ENCODE results near the gene ALPP.

ALPP gene

DNA sequence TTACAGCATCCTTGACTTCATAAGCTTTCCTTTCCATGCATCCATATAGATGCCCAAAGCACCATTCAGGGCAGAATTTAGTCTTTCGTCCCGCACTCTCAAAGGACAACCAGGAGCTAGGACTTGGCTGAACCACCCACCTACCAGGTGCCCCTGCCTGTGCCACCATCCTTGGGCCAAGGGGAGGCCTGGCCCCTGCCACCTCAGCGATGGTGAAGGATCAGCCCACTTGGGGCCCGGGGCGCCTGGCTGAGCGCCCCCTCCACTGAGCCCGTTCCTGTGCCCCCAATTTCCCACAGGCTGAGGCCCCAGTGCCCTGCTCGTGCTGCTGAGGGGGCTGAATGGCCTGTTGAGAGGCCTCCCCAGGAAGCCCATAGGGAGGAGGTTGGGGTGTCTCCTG is 33.3 kb upstream of the ALPP start:
- CTCF ChIA-PET = interaction anchor here (0.9 to 2.7 kb wide), 2 partner anchors 10 to 449 kb away, joined by 3 to 9 read pairs; no protein-coding TSS in a partner anchor
- H3K36me3 ChIP-seq (ENCODE audit: control insufficient read depth in 2 of 2, insufficient read depth in 1 of 2, low read length in 2 of 2) = no peaks in the 10 kb centered on the region

More for the DNA sequence above, 33.3 kb upstream of the ALPP start:
- Histone ChIP-seq H3K27ac (ENCODE audit: extremely low read depth, low read depth, low read length) (no peak overlapping the region), H3K4me3 (ENCODE audit: low read depth, low read length) (no peak overlapping the region), H3K9me3 (ENCODE audit: control insufficient read depth, insufficient read depth, low read depth, low read length) (no peaks in the 10 kb centered on the region), H3K4me1 (ENCODE audit: control insufficient read depth, insufficient read depth, low read length) (no peaks in the 10 kb centered on the region)
- TF ChIP-seq ZSCAN4 (tag by site-specific recombination; IDR thresholded peaks at IDR 0.05) = no peak
- TF ChIP-seq ZFP69B (tag by site-specific recombination; IDR thresholded peaks at IDR 0.05) = no peak
- TF ChIP-seq ZSCAN23 (tag by site-specific recombination; IDR thresholded peaks at IDR 0.05) = no peak
- no peak for TF ChIP-seq ZNF555 (tag by site-specific recombination; conservative IDR thresholded peaks at IDR 0.05)
- no peak for TF ChIP-seq HOXC10 (CRISPR knock-in tag; IDR thresholded peaks at IDR 0.05)
- TF ChIP-seq, protein P1, sequence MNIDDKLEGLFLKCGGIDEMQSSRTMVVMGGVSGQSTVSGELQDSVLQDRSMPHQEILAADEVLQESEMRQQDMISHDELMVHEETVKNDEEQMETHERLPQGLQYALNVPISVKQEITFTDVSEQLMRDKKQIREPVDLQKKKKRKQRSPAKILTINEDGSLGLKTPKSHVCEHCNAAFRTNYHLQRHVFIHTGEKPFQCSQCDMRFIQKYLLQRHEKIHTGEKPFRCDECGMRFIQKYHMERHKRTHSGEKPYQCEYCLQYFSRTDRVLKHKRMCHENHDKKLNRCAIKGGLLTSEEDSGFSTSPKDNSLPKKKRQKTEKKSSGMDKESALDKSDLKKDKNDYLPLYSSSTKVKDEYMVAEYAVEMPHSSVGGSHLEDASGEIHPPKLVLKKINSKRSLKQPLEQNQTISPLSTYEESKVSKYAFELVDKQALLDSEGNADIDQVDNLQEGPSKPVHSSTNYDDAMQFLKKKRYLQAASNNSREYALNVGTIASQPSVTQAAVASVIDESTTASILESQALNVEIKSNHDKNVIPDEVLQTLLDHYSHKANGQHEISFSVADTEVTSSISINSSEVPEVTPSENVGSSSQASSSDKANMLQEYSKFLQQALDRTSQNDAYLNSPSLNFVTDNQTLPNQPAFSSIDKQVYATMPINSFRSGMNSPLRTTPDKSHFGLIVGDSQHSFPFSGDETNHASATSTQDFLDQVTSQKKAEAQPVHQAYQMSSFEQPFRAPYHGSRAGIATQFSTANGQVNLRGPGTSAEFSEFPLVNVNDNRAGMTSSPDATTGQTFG (tag by site-specific recombination; IDR thresholded peaks at IDR 0.05; ENCODE audit: borderline replicate concordance) = no peak
- TF ChIP-seq PRDM4 (tag by site-specific recombination; IDR thresholded peaks at IDR 0.05) = no peak
- TF ChIP-seq ZNF792 (tag by site-specific recombination; IDR thresholded peaks at IDR 0.05) = no peak
- no peak for TF ChIP-seq ZNF514 (tag by site-specific recombination; IDR thresholded peaks at IDR 0.05)
- no peak for TF ChIP-seq ZNF610 (tag by site-specific recombination; IDR thresholded peaks at IDR 0.05; ENCODE audit: borderline replicate concordance)
- no peak for TF ChIP-seq INSM2 (tag by site-specific recombination; IDR thresholded peaks at IDR 0.05)
- TF ChIP-seq KLF1 (tag by site-specific recombination; IDR thresholded peaks at IDR 0.05) = no peak
- no peak for TF ChIP-seq KLF16 (tag by site-specific recombination; IDR thresholded peaks at IDR 0.05)
- TF ChIP-seq, protein P2, sequence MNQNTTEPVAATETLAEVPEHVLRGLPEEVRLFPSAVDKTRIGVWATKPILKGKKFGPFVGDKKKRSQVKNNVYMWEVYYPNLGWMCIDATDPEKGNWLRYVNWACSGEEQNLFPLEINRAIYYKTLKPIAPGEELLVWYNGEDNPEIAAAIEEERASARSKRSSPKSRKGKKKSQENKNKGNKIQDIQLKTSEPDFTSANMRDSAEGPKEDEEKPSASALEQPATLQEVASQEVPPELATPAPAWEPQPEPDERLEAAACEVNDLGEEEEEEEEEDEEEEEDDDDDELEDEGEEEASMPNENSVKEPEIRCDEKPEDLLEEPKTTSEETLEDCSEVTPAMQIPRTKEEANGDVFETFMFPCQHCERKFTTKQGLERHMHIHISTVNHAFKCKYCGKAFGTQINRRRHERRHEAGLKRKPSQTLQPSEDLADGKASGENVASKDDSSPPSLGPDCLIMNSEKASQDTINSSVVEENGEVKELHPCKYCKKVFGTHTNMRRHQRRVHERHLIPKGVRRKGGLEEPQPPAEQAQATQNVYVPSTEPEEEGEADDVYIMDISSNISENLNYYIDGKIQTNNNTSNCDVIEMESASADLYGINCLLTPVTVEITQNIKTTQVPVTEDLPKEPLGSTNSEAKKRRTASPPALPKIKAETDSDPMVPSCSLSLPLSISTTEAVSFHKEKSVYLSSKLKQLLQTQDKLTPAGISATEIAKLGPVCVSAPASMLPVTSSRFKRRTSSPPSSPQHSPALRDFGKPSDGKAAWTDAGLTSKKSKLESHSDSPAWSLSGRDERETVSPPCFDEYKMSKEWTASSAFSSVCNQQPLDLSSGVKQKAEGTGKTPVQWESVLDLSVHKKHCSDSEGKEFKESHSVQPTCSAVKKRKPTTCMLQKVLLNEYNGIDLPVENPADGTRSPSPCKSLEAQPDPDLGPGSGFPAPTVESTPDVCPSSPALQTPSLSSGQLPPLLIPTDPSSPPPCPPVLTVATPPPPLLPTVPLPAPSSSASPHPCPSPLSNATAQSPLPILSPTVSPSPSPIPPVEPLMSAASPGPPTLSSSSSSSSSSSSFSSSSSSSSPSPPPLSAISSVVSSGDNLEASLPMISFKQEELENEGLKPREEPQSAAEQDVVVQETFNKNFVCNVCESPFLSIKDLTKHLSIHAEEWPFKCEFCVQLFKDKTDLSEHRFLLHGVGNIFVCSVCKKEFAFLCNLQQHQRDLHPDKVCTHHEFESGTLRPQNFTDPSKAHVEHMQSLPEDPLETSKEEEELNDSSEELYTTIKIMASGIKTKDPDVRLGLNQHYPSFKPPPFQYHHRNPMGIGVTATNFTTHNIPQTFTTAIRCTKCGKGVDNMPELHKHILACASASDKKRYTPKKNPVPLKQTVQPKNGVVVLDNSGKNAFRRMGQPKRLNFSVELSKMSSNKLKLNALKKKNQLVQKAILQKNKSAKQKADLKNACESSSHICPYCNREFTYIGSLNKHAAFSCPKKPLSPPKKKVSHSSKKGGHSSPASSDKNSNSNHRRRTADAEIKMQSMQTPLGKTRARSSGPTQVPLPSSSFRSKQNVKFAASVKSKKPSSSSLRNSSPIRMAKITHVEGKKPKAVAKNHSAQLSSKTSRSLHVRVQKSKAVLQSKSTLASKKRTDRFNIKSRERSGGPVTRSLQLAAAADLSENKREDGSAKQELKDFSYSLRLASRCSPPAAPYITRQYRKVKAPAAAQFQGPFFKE (tag by site-specific recombination; IDR thresholded peaks at IDR 0.05; ENCODE audit: borderline replicate concordance) = no peak
- no peak for TF ChIP-seq ZNF785 (tag by site-specific recombination; IDR thresholded peaks at IDR 0.05)
- TF ChIP-seq KLF7 (tag by site-specific recombination; IDR thresholded peaks at IDR 0.05; ENCODE audit: borderline replicate concordance) = no peak
- POLR2A ChIA-PET = no interaction called here

All from HEK293 (cell line).